Activated naive CD8-positive, alpha-beta T cell treated with anti-CD3 and anti-CD28 coated beads, Interleukin-2, amount 10 ng/mL, durations not matched to agents 7 days and 5 days (primary cell): ENCODE data around the gene CTSH. TPM values are rescaled to one million over a fixed set of nuclear protein-coding genes. Genes with fewer than 3 reads are reported as not detected.
A peak's percentile ranks its signal among the peaks of the same experiment; 100 is the strongest.
"Not testable (repeated sequence)": the region's sequence is repeated elsewhere in the genome, so short reads cannot be mapped to it uniquely, and the experiment has no call there.

ENCODE experiments used
- ATAC-seq: fragments of 150-1000 bp; cut with Tn5 transposase; one replicate; pipeline ENCODE4 v1.10.0; 2021; ENCODE audit warnings: low read depth, moderate library complexity
- POLR2A ChIA-PET: fragments of 350-600 bp; sonication (Branson Sonifier 250); formaldehyde crosslinking; loops from one replicate; lab custom pipeline; 2021; ENCODE audit warnings: antibody characterized with exemption; lab: Charles Lee
- DNase-seq: peaks from one replicate; pipeline ENCODE4 v3.0.0; 2021
- H3K27ac Mint-ChIP-seq: one replicate; pipeline ENCODE4 v1.8.0; 2022; ENCODE audit warnings: mild to moderate bottlenecking, mixed read lengths
- H3K27me3 Mint-ChIP-seq: one replicate; pipeline ENCODE4 v1.8.0; 2022; ENCODE audit warnings: mild to moderate bottlenecking, moderate library complexity, mixed read lengths
- H3K36me3 Mint-ChIP-seq: one replicate; pipeline ENCODE4 v1.8.0; 2021; ENCODE audit warnings: mild to moderate bottlenecking, mixed read lengths
- H3K4me1 Mint-ChIP-seq: one replicate; pipeline ENCODE4 v1.8.0; 2021; ENCODE audit warnings: mixed read lengths
- H3K4me3 Mint-ChIP-seq: one replicate; pipeline ENCODE4 v1.8.0; 2022; ENCODE audit warnings: mild to moderate bottlenecking, moderate library complexity, mixed read lengths
- H3K9me3 Mint-ChIP-seq: one replicate; pipeline ENCODE4 v1.8.0; 2021; ENCODE audit warnings: mixed read lengths
- total RNA-seq, 2 experiments: library from RNA; stranded (reverse); gene quantifications; one replicate each; pipeline ENCODE4 v1.2.3, GENCODE V29; 2021

The CTSH gene
- total RNA-seq, 2 experiments from 2014 or later: 31.5 to 33.9 TPM

GRCh38 chr15:78929536-78930264, 15.1 kb downstream of the CTSH start:
- H3K27ac Mint-ChIP-seq: peak overlapping the region; percentile 34
- no peak overlapping the region for H3K4me3 Mint-ChIP-seq
- POLR2A ChIA-PET: no interaction called here
- no peaks in the 10 kb centered on the region for H3K27me3 Mint-ChIP-seq
- H3K4me1 Mint-ChIP-seq: peaks cover 3% of the 10 kb centered on the region
- DNase-seq: no peak
- ATAC-seq: no peak
- peaks cover 7% of the 10 kb centered on the region for H3K36me3 Mint-ChIP-seq
- H3K9me3 Mint-ChIP-seq: no peaks in the 10 kb centered on the region

- ATAC-seq (no peak), DNase-seq (no peak)
- Mint-ChIP-seq H3K27ac (no peak overlapping the region), H3K4me1 (peaks cover 2% of the 10 kb centered on the region), H3K9me3 (no peaks in the 10 kb centered on the region), H3K27me3 (no peaks in the 10 kb centered on the region), H3K36me3 (peaks cover 6% of the 10 kb centered on the region), H3K4me3 (no peak overlapping the region)
- POLR2A ChIA-PET: no interaction called here
Observed at GRCh38 chr15:78928616-78929093, 16.2 kb downstream of the CTSH start.

- H3K4me3 Mint-ChIP-seq, ATAC-seq, H3K27ac Mint-ChIP-seq, H3K4me1 Mint-ChIP-seq, H3K36me3 Mint-ChIP-seq, H3K9me3 Mint-ChIP-seq, DNase-seq, POLR2A ChIA-PET, H3K27me3 Mint-ChIP-seq: not testable (repeated sequence)
Observed at GRCh38 chr15:78928176-78928575, 16.7 kb downstream of the CTSH start.

- Mint-ChIP-seq H3K27ac (no peak overlapping the region), H3K4me1 (peaks cover 2% of the 10 kb centered on the region), H3K36me3 (peaks cover 6% of the 10 kb centered on the region), H3K9me3 (no peaks in the 10 kb centered on the region), H3K27me3 (no peaks in the 10 kb centered on the region), H3K4me3 (no peak overlapping the region)
- DNase-seq (no peak), ATAC-seq (no peak)
- POLR2A ChIA-PET: no interaction called here
Observed at GRCh38 chr15:78927077-78927790, 17.6 kb downstream of the CTSH start.

DNA sequence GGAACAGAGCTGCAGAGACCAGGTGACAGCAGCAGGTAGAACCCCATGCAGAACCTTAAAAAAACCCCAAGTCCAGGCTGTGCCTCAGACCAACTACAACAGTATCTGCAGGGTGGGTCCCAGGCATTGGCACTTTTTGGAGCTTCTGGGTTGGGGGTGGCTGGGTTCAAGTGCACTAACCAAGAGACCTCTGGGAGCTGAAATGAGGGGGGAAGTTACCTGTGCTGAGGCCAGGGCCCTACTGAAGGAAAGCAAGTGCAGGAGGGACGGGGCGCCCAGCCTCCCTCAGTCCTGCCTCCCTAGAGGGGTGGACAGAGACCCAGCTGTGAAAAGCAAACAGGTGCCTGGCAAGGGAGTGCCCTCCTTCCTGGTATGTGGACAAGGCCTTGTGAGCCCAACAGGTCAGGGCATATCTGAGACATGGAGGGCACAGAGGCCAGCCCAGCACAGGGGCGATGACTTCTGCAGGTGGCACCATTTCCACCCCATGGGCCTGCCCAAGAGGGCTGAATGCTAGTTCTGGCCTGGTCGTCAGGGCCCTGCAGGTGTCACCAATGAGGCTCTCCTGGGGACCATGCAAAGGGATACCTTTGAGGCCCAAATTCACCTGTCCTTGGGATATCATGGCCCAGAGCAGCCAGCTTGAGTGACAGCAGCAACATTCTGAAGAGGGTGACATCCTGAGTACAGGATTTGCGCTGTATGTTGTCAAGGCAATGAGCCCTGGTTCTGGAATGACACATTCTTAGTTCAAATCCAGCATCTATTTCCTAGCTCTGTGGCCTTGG, 18.7 kb downstream of the CTSH start:
- peaks cover 6% of the 10 kb centered on the region for H3K36me3 Mint-ChIP-seq
- no peak overlapping the region for H3K27ac Mint-ChIP-seq
- H3K27me3 Mint-ChIP-seq: no peaks in the 10 kb centered on the region
- ATAC-seq: no peak
- no peak overlapping the region for H3K4me3 Mint-ChIP-seq
- POLR2A ChIA-PET: no interaction called here
- no peaks in the 10 kb centered on the region for H3K9me3 Mint-ChIP-seq
- peaks cover 2% of the 10 kb centered on the region for H3K4me1 Mint-ChIP-seq
- no peak for DNase-seq

GRCh38 chr15:78925076-78925624, 19.7 kb downstream of the CTSH start:
- no peak overlapping the region for H3K27ac Mint-ChIP-seq

GRCh38 chr15:78923480-78924360, 21.1 kb downstream of the CTSH start:
- H3K36me3 Mint-ChIP-seq: peaks cover 6% of the 10 kb centered on the region
- no peaks in the 10 kb centered on the region for H3K27me3 Mint-ChIP-seq
- ATAC-seq: no peak
- POLR2A ChIA-PET: interaction anchor here (0.7 kb wide), 1 partner anchor 388 kb away, joined by 4 read pairs; no protein-coding TSS in a partner anchor
- no peak overlapping the region for H3K4me3 Mint-ChIP-seq
- H3K9me3 Mint-ChIP-seq: no peaks in the 10 kb centered on the region
- H3K27ac Mint-ChIP-seq: no peak overlapping the region
- no peak for DNase-seq
- H3K4me1 Mint-ChIP-seq: peaks cover 2% of the 10 kb centered on the region

More at GRCh38 chr15:78925076-78925624, 19.7 kb downstream of the CTSH start:
- peaks cover 2% of the 10 kb centered on the region for H3K4me1 Mint-ChIP-seq
- no peaks in the 10 kb centered on the region for H3K9me3 Mint-ChIP-seq
- no peak for DNase-seq
- H3K27me3 Mint-ChIP-seq: no peaks in the 10 kb centered on the region
- H3K4me3 Mint-ChIP-seq: no peak overlapping the region
- peaks cover 6% of the 10 kb centered on the region for H3K36me3 Mint-ChIP-seq
- POLR2A ChIA-PET: no interaction called here
- no peak for ATAC-seq

- Mint-ChIP-seq H3K36me3 (peaks cover 6% of the 10 kb centered on the region), H3K27me3 (no peaks in the 10 kb centered on the region), H3K27ac (no peak overlapping the region), H3K4me3 (no peak overlapping the region), H3K4me1 (peaks cover 2% of the 10 kb centered on the region), H3K9me3 (no peaks in the 10 kb centered on the region)
- POLR2A ChIA-PET: no interaction called here
- DNase-seq (no peak), ATAC-seq (no peak)
Observed at GRCh38 chr15:78923015-78923414, 21.8 kb downstream of the CTSH start.

DNA sequence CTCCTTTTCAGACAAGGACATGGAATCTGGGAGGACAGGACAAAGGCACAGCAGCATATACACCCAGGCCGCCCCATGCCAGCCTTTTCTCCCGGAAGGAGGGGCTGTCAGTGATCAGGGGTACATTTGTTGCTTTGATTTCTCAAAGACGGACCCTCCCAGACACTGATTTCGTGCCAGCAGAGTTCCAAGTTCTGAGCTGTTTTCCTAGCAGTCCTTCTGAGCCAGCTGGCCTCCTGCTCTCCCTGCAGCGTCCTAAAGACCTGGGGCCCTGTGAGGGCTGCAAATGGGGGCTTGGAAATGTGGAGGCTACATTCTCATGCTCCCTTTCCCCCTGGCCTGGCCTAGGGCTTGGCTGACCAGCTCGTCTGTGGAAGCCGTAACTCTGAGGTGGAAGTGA, 22.3 kb downstream of the CTSH start:
- peaks cover 6% of the 10 kb centered on the region for H3K36me3 Mint-ChIP-seq
- H3K4me3 Mint-ChIP-seq: no peak overlapping the region
- H3K27me3 Mint-ChIP-seq: no peaks in the 10 kb centered on the region
- ATAC-seq (no peak), DNase-seq (no peak)
- H3K4me1 Mint-ChIP-seq: peaks cover 2% of the 10 kb centered on the region
- no peak overlapping the region for H3K27ac Mint-ChIP-seq
- H3K9me3 Mint-ChIP-seq: no peaks in the 10 kb centered on the region
- POLR2A ChIA-PET: no interaction called here

DNA sequence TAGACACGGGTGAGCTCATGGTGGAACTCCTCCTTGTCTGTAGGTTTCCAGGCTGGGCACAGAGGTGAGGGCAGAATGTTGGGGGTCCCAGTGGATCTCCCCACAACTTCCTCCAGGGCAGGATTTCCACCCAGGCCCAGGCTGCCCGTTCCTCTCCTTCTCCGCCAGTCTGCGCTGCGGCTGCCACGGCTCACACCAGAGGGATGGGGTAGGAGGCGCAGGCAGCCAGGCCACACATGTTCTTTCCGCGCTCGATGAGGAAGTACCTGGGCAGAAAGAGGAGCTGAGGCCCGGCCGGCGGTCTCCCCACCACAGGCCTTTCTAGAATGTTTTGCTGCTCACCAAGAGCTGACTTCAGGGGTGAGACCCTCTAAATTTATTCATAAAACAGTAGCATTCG, 22.9 kb downstream of the CTSH start:
- ATAC-seq (no peak), DNase-seq (no peak)
- Mint-ChIP-seq H3K4me1 (peaks cover 2% of the 10 kb centered on the region), H3K9me3 (no peaks in the 10 kb centered on the region), H3K27ac (no peak overlapping the region), H3K36me3 (peaks cover 6% of the 10 kb centered on the region), H3K27me3 (no peaks in the 10 kb centered on the region), H3K4me3 (no peak overlapping the region)
- POLR2A ChIA-PET: no interaction called here

- Mint-ChIP-seq H3K9me3 (no peaks in the 10 kb centered on the region), H3K4me3 (no peak overlapping the region), H3K27ac (no peak overlapping the region), H3K4me1 (peaks cover 2% of the 10 kb centered on the region), H3K27me3 (no peaks in the 10 kb centered on the region), H3K36me3 (peaks cover 8% of the 10 kb centered on the region)
- ATAC-seq: no peak
- no peak for DNase-seq
- POLR2A ChIA-PET: no interaction called here
Observed at GRCh38 chr15:78921517-78921916, 23.3 kb downstream of the CTSH start.

- H3K9me3 Mint-ChIP-seq: no peaks in the 10 kb centered on the region
- H3K27ac Mint-ChIP-seq: no peak overlapping the region
- no peak overlapping the region for H3K4me3 Mint-ChIP-seq
- H3K36me3 Mint-ChIP-seq: peaks cover 2% of the 10 kb centered on the region
- no peak for DNase-seq
- peaks cover 8% of the 10 kb centered on the region for H3K4me1 Mint-ChIP-seq
- POLR2A ChIA-PET: no interaction called here
- ATAC-seq: no peak
- H3K27me3 Mint-ChIP-seq: no peaks in the 10 kb centered on the region
Observed at GRCh38 chr15:78917888-78918287, 27.0 kb downstream of the CTSH start.
